GM12878 (cell line): Measurements from ENCODE around the gene NECTIN2. TPM values are rescaled to one million over a fixed set of nuclear protein-coding genes. Genes with fewer than 3 reads are reported as not detected.

Source experiments
- ATAC-seq: fragments of 200-7000 bp; cut with Tn5 transposase; 3 replicates; pipeline ENCODE4 v1.9.1; 2020; ENCODE audit warnings: mild to moderate bottlenecking, moderate library complexity
- BruUV-seq: library from RNA; stranded (reverse); fragments of 400-500 nt; replicated peaks from 2 replicates; lab custom pipeline; 2021; lab: Mats Ljungman, UMichigan
- CTCF ChIA-PET: fragments of 300-600 bp; sonication (Branson Sonifier 250); formaldehyde crosslinking; extraction: SDS; loops from one replicate; lab custom pipeline; 2021; ENCODE audit warnings: inconsistent platforms; lab: Yijun Ruan, JAX
- POLR2A ChIA-PET: fragments of 350-600 bp; formaldehyde crosslinking; extraction: SDS; loops from one replicate; lab custom pipeline; 2021; ENCODE audit warnings: inconsistent platforms; lab: Charles Lee
- RAD21 ChIA-PET: fragments of 300-600 bp; sonication (Branson Sonifier 250); formaldehyde crosslinking; loops from one replicate; lab custom pipeline; 2023; ENCODE audit warnings: antibody characterized with exemption; ENCODE audit not compliant: unreplicated experiment; lab: Charles Lee
- SMC1A ChIA-PET: fragments of 300-600 bp; sonication (Branson Sonifier 250); formaldehyde crosslinking; loops from one replicate; lab custom pipeline; 2023; ENCODE audit not compliant: unreplicated experiment, uncharacterized antibody; lab: Charles Lee
- DNase-seq: peaks from one replicate; pipeline ENCODE4 v3.0.0-alpha.2; 2011; ENCODE audit warnings: low read depth, low spot score
- FAIRE-seq: peaks from 3 replicates; lab custom pipeline; 2011; peaks lifted over from hg19 to GRCh38; lab: Jason Lieb, UNC
- H2AFZ ChIP-seq: 2 replicates; pipeline ENCODE4 v1.6.0; 2011; ENCODE audit warnings: low read depth, low read length, control low read depth; ENCODE audit not compliant: control insufficient read depth
- H3K27ac ChIP-seq: 2 replicates; pipeline ENCODE4 v1.5.1; 2011; ENCODE audit warnings: control low read depth; ENCODE audit not compliant: control insufficient read depth, insufficient read depth
- H3K27me3 ChIP-seq, 2 experiments: replicated peaks in 1 of 2; 2 replicates each; pipeline versions ENCODE4 v1.6.0 to v1.6.1; 2011; ENCODE audit warnings: low read length in 1 of 2; ENCODE audit not compliant: control insufficient read depth in 2 of 2, insufficient read depth in 2 of 2
- H3K36me3 ChIP-seq, 2 experiments: 2 replicates each; pipeline ENCODE4 v1.5.1; 2011; ENCODE audit warnings: low read length in 1 of 2; ENCODE audit not compliant: control insufficient read depth in 2 of 2, insufficient read depth in 2 of 2
- H3K4me1 ChIP-seq: 2 replicates; pipeline ENCODE4 v1.6.1; 2011; ENCODE audit warnings: mild to moderate bottlenecking, low read length, moderate library complexity, mixed read lengths; ENCODE audit not compliant: control insufficient read depth, insufficient read depth
- H3K4me2 ChIP-seq: 2 replicates; pipeline ENCODE4 v1.6.0; 2011; ENCODE audit warnings: control low read depth; ENCODE audit not compliant: control insufficient read depth, insufficient read depth
- H3K4me3 ChIP-seq: fragments of 200-600 bp; sonication (generic); 2 replicates; pipeline ENCODE4 v1.5.1; 2016
- H3K79me2 ChIP-seq: 2 replicates; pipeline ENCODE4 v1.6.0; 2011; ENCODE audit warnings: low read length; ENCODE audit not compliant: control insufficient read depth, insufficient read depth
- H3K9ac ChIP-seq: 2 replicates; pipeline ENCODE4 v1.8.0; 2011; ENCODE audit warnings: low read length, control low read depth, mixed read lengths; ENCODE audit not compliant: control insufficient read depth, insufficient read depth
- H3K9me3 ChIP-seq: replicated peaks from 3 replicates; pipeline ENCODE4 v1.5.1; 2011; ENCODE audit warnings: mild to moderate bottlenecking, low read length; ENCODE audit not compliant: control insufficient read depth, insufficient read depth
- H4K20me1 ChIP-seq: 2 replicates; pipeline ENCODE4 v1.6.0; 2011; ENCODE audit not compliant: control insufficient read depth, insufficient read depth
- DPF2 ChIP-seq: fragments of 450-650 bp; IDR thresholded peaks from 2 replicates; pipeline ENCODE4 v1.6.1; 2017; ENCODE audit warnings: mild to moderate bottlenecking
- RUNX3 ChIP-seq: IDR thresholded peaks from 2 replicates; pipeline ENCODE4 v1.6.1; 2012; ENCODE audit warnings: low read length, inconsistent platforms
- SUPT20H ChIP-seq: IDR thresholded peaks from 2 replicates; pipeline ENCODE4 v1.6.1; 2011; ENCODE audit warnings: low read depth, mild to moderate bottlenecking, low read length, moderate library complexity, borderline replicate concordance; ENCODE audit not compliant: control insufficient read depth
- USF2 ChIP-seq: IDR thresholded peaks from 2 replicates; pipeline ENCODE4 v1.6.1; 2011; ENCODE audit warnings: low read depth, low read length, improper control_type of control experiment, borderline replicate concordance
- WRNIP1 ChIP-seq: IDR thresholded peaks from 2 replicates; pipeline ENCODE4 v1.6.1; 2011; ENCODE audit warnings: low read depth, low read length, improper control_type of control experiment, borderline replicate concordance
- ZBTB4 ChIP-seq: fragments of 450-650 bp; formaldehyde crosslinking; IDR thresholded peaks from 2 replicates; pipeline ENCODE4 v1.4.0; 2022; ENCODE audit warnings: mild to moderate bottlenecking, moderate library complexity
- WGBS: methylation state at CpG from one replicate; pipeline ENCODE4 v1.1.6; 2016; ENCODE audit warnings: low lambda C conversion rate; ENCODE audit not compliant: insufficient replicate concordance, insufficient coverage; ENCODE audit errors: missing lambda C conversion rate; 5-methylcytosine and 5-hydroxymethylcytosine counted together
- in situ Hi-C: fragments of 300-500 bp; cut with MboI; formaldehyde crosslinking; loops from 9 replicates; pipeline ENCODE4 v1.14.3; 2018; ENCODE audit warnings: mixed read lengths
- intact Hi-C: fragments of 100-400 bp; cut with micrococcal nuclease; formaldehyde crosslinking; loops from one replicate; pipeline ENCODE4 v1.14.2; 2022; ENCODE audit not compliant: unreplicated experiment
- polyA plus RNA-seq, 11 experiments: library from polyadenylated mRNA; depleted of rRNA in 4 of 11; unstranded in 6 of 11; stranded (reverse) in 5 of 11; fragments of >200 nt; fragmentation: Nextera tagmentation in 4 of 11; fragmentation: Illumina TruSeq in 1 of 11; extraction: Ambion mirVana in 4 of 11; extraction: Trizol in 1 of 11; gene quantifications; 1 replicate in 1 of 11; 2 replicates in 10 of 11; pipeline versions ENCODE4 v1.2.1 to v1.2.3, GENCODE V29; 2011 to 2016; ENCODE audit warnings: inconsistent platforms in 2 of 11, missing spikeins in 2 of 11, low read depth in 1 of 11
- total RNA-seq, 4 experiments: library from RNA; depleted of rRNA in 3 of 4; stranded (reverse); fragments of >200 nt in 3 of 4; fragmentation: Illumina TruSeq in 1 of 4; extraction: Trizol in 1 of 4; gene quantifications; 2 replicates each; pipeline versions ENCODE4 v1.2.1 to v1.2.3, GENCODE V29; 2013 to 2021

NECTIN2 gene
- total and polyA plus RNA-seq, 10 of the 15 experiments (the other 5 are each of a cell fraction or from before 2014, with no cell fraction given), result 0.05 to 0.36 (median 0.26) TPM; not detected in 5

DNA sequence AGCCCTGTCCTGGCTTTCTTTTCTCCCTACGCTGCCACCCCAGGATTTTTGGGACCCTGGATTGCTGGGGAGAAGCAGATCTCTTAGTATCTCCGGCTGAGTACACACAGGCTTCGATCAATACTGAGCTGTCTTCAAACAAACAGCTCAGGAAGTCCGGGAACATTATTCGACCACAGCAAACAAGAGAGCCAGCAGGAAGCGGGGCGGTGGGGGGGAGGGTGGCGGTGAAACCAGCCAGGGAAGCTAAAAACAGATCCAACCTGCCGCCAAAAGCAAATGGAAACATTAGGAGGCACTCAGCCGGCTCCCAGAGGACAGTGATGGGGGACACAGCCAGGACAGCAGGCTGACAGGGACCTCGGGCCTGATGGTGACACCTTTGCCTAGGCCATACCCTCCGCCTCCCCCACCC, 49.4 kb upstream of the NECTIN2 start:
- intact Hi-C loops, result no loop called here
- no peaks in the 10 kb centered on the region for H3K36me3 ChIP-seq
- RAD21 ChIA-PET, result interaction anchor here (0.6 to 1.3 kb wide), 2 partner anchors 50 to 142 kb away, joined by 3 read pairs; partner anchors contain the start of gene NECTIN2
- no peaks in the 10 kb centered on the region for H3K79me2 ChIP-seq
- CTCF ChIA-PET, result interaction anchor here (0.7 to 4.1 kb wide), 4 partner anchors 12 to 320 kb away, joined by 3 to 24 read pairs (median 4); no protein-coding TSS in a partner anchor
- FAIRE-seq (no peak), ATAC-seq (no peak), DNase-seq (no peak)
- H3K4me1 ChIP-seq, result peaks cover 26% of the 10 kb centered on the region
- SMC1A ChIA-PET, result interaction anchor here (0.9 to 2.2 kb wide), 3 partner anchors 12 to 72 kb away, joined by 3 to 7 read pairs (median 4); no protein-coding TSS in a partner anchor
- H3K27me3 ChIP-seq, result no peaks in the 10 kb centered on the region
- no peaks in the 10 kb centered on the region for H3K9me3 ChIP-seq
- peak overlapping the region; percentile 44; the same call in 1 of the 2 replicates for H3K27ac ChIP-seq
- 0 out of 2 replicates have a peak overlapping the region, but pooled peaks have one; percentile 9 for H3K4me2 ChIP-seq
- peak overlapping the region; percentile 71 for H2AFZ ChIP-seq
- BruUV-seq, result no TSS peak
- 39% methylated on average over 12 of the region's 12 CpGs for WGBS
- TF ChIP-seq DPF2, result no peak
- no peak for TF ChIP-seq WRNIP1
- no peak for TF ChIP-seq SUPT20H
- no peak for TF ChIP-seq USF2
- TF ChIP-seq RUNX3, result 0 out of 2 replicates have a peak, but pooled peaks have one; percentile 16
- no peak for TF ChIP-seq ZBTB4 (CRISPR knock-in tag)
- H4K20me1 ChIP-seq, result no peaks in the 10 kb centered on the region
- POLR2A ChIA-PET, result no interaction called here
- in situ Hi-C loops, result no loop called here
- peak overlapping the region; percentile 27; the same call in 1 of the 2 replicates for H3K9ac ChIP-seq
- H3K4me3 ChIP-seq, result no peak overlapping the region
